Measurements from ENCODE around the gene NEURL1B. TPM values are rescaled to one million over a fixed set of nuclear protein-coding genes. Genes with fewer than 3 reads are reported as not detected.

Gene NEURL1B
- polyA plus RNA-seq, 2 of the 4 experiments (the other 2 are of a cell fraction) = 0.89 to 2.1 TPM

GRCh38 chr5:172672681-172673080 lies 31.6 kb downstream of the NEURL1B start:
- Histone ChIP-seq H3K27ac (no peak overlapping the region), H3K9me3 (no peaks in the 10 kb centered on the region), H3K4me2 (no peak overlapping the region), H3K4me1 (no peaks in the 10 kb centered on the region), H3K4me3 (no peak overlapping the region)
- no peak for ATAC-seq
- TF ChIP-seq RFX5 (IDR thresholded peaks at IDR 0.05) = no peak
- no peak for TF ChIP-seq TFCP2L1 (CRISPR knock-in tag; IDR thresholded peaks at IDR 0.05)
- TF ChIP-seq MAZ (IDR thresholded peaks at IDR 0.05; ENCODE audit: borderline replicate concordance, low read depth, low read length) = no peak
- TF ChIP-seq CTCF (IDR thresholded peaks at IDR 0.05) = no peak
- TF ChIP-seq HES2 (IDR thresholded peaks at IDR 0.05) = no peak
- TF ChIP-seq EHMT2 (IDR thresholded peaks at IDR 0.05; ENCODE audit: low read depth) = no peak
- TF ChIP-seq USF2 (IDR thresholded peaks at IDR 0.05) = no peak
- no peak for TF ChIP-seq E2F6 (IDR thresholded peaks at IDR 0.05; ENCODE audit: borderline replicate concordance, low read depth)
- TF ChIP-seq HOXB5 (CRISPR knock-in tag; IDR thresholded peaks at IDR 0.05) = no peak
- TF ChIP-seq CBX2 (IDR thresholded peaks at IDR 0.05; ENCODE audit: borderline replicate concordance, low read depth) = no peak
- TF ChIP-seq SREBF2 (IDR thresholded peaks at IDR 0.05) = no peak
- no peak for TF ChIP-seq FOSB (CRISPR knock-in tag; IDR thresholded peaks at IDR 0.05)
- no peak for TF ChIP-seq PHF8 (IDR thresholded peaks at IDR 0.05; ENCODE audit: borderline replicate concordance, low read depth)
- no peak for TF ChIP-seq RAD21 (conservative IDR thresholded peaks at IDR 0.05 in 1 of 2, IDR thresholded peaks at IDR 0.05 in 1 of 2)
- ChIA-PET CTCF (interaction anchor here (0.5 to 2.1 kb wide), 8 partner anchors 14 to 1389 kb away, joined by 3 to 10 read pairs (median 4); no protein-coding TSS in a partner anchor), POLR2A (no interaction called here)
- DNase-seq (ENCODE audit: low read depth in 1 of 2, low spot score in 1 of 2) = no peak
- no peak for FAIRE-seq
- 45% methylated on average over 2 of the region's 2 CpGs for WGBS (ENCODE audit: missing lambda C conversion rate)

- ATAC-seq = no peak
Measured at GRCh38 chr5:172674155-172674554, 33.1 kb downstream of the NEURL1B start.

More at GRCh38 chr5:172674155-172674554, 33.1 kb downstream of the NEURL1B start:
- Histone ChIP-seq H3K9me3 (no peaks in the 10 kb centered on the region), H3K4me3 (no peak overlapping the region), H3K4me1 (no peaks in the 10 kb centered on the region), H3K4me2 (no peak overlapping the region), H3K27ac (no peak overlapping the region)
- no peak for TF ChIP-seq EHF (CRISPR knock-in tag; IDR thresholded peaks at IDR 0.05)
- no peak for TF ChIP-seq MAZ (IDR thresholded peaks at IDR 0.05; ENCODE audit: borderline replicate concordance, low read depth, low read length)
- no peak for TF ChIP-seq NPAS2 (CRISPR knock-in tag; IDR thresholded peaks at IDR 0.05; ENCODE audit: borderline replicate concordance)
- TF ChIP-seq E2F6 (IDR thresholded peaks at IDR 0.05; ENCODE audit: borderline replicate concordance, low read depth) = no peak
- no peak for TF ChIP-seq ZFP36 (IDR thresholded peaks at IDR 0.05; ENCODE audit: borderline replicate concordance, partially characterized antibody)
- no peak for TF ChIP-seq ELK1 (IDR thresholded peaks at IDR 0.05; ENCODE audit: low read depth, low read length)
- TF ChIP-seq KDM5A (IDR thresholded peaks at IDR 0.05) = no peak
- no peak for TF ChIP-seq CEBPB (IDR thresholded peaks at IDR 0.05)
- TF ChIP-seq KDM1A (IDR thresholded peaks at IDR 0.05; ENCODE audit: low read depth) = no peak
- ChIA-PET POLR2A (no interaction called here), CTCF (interaction anchor here (1.0 to 1.9 kb wide), 2 partner anchors 23 to 196 kb away, joined by 3 to 5 read pairs; no protein-coding TSS in a partner anchor)
- FAIRE-seq (no peak), DNase-seq (ENCODE audit: low read depth in 1 of 2, low spot score in 1 of 2) (no peak)
- 94% methylated on average over 7 of the region's 7 CpGs for WGBS (ENCODE audit: missing lambda C conversion rate)

Measured in A549 (cell line).